Gastrocnemius medialis (tissue), 4 donors: Measurements from ENCODE around the gene ZPR1. TPM values are rescaled to one million over a fixed set of nuclear protein-coding genes. Genes with fewer than 3 reads are reported as not detected.

Experiments used
- ATAC-seq, 2 donors: fragments of 150-250 bp; one replicate each; pipeline ENCODE4 v1.9.1; 2016
- DNase-seq, 2 donors: peaks; one replicate each; pipeline ENCODE4 v3.0.0-alpha.2; 2019
- H3K27ac ChIP-seq, 4 donors: fragments of 200-600 bp; sonication (generic); 1 replicate in 1 of 4; 2 replicates in 3 of 4; pipeline ENCODE4 v1.5.1; 2016 to 2018; ENCODE audit warnings: mild to moderate bottlenecking in 2 of 4, moderate library complexity in 1 of 4
- H3K27me3 ChIP-seq, 3 donors: fragments of 200-600 bp; sonication (generic) in 2 of 3; 1 replicate in 1 of 3; 2 replicates in 2 of 3; pipeline versions ENCODE4 v1.5.1 to v1.6.0; 2016 to 2019; ENCODE audit warnings: mild to moderate bottlenecking in 1 of 3, moderate library complexity in 1 of 3
- H3K36me3 ChIP-seq, 2 donors: fragments of 200-600 bp; sonication (generic) in 1 of 2; one replicate each; pipeline ENCODE4 v1.5.1; 2017 to 2018
- H3K4me1 ChIP-seq, 2 donors: fragments of 200-600 bp; sonication (generic) in 1 of 2; one replicate each; pipeline ENCODE4 v1.5.1; 2016 to 2017; ENCODE audit warnings: mild to moderate bottlenecking in 2 of 2
- H3K4me3 ChIP-seq, 4 donors: fragments of 200-600 bp; sonication (generic) in 3 of 4; 1 replicate in 1 of 4; 2 replicates in 3 of 4; pipeline ENCODE4 v1.5.1; 2016 to 2019; ENCODE audit warnings: mild to moderate bottlenecking in 2 of 4
- H3K9me3 ChIP-seq, 3 donors: fragments of 200-600 bp; sonication (generic) in 2 of 3; 1 replicate in 1 of 3; 2 replicates in 2 of 3; pipeline ENCODE4 v1.5.1; 2016 to 2019
- CTCF ChIP-seq, 5 experiments: fragments of 450-650 bp in 3 of 5; fragments of 200-600 bp in 2 of 5; sonication (generic) in 2 of 5; IDR thresholded peaks in 4 of 5; conservative IDR thresholded peaks in 1 of 5; 1 replicate in 4 of 5; 2 replicates in 1 of 5; pipeline ENCODE4 v1.5.1; 2016 to 2019; ENCODE audit warnings: antibody characterized with exemption in 5 of 5, mild to moderate bottlenecking in 3 of 5, moderate library complexity in 3 of 5
- POLR2A ChIP-seq, 2 donors: fragments of 450-650 bp; IDR thresholded peaks; one replicate each; pipeline ENCODE4 v1.6.1; 2017; ENCODE audit warnings: antibody characterized with exemption in 2 of 2, mild to moderate bottlenecking in 2 of 2, moderate library complexity in 2 of 2
- in situ Hi-C, 4 donors: fragments of 200-750 bp; cut with MboI; loops; one replicate each; pipeline versions ENCODE4 v1.15.0 to v1.8.0; 2017; ENCODE audit warnings: low sequenced_read_pairs in 4 of 4
- intact Hi-C: fragments of 100-400 bp; cut with DNase I; formaldehyde crosslinking; loops from one replicate; pipeline ENCODE4 v1.15.1; 2023; ENCODE audit warnings: low total_unique reads
- total RNA-seq, 4 donors: library from RNA; depleted of rRNA; stranded (reverse); fragments of >200 nt; gene quantifications; one replicate each; pipeline versions ENCODE4 v1.1.0 to v1.2.3, GENCODE V29; 2016

Gene ZPR1
- total RNA-seq, 4 donors from 2014 or later: 43.3 to 82.5 (median 56.9) TPM

DNA sequence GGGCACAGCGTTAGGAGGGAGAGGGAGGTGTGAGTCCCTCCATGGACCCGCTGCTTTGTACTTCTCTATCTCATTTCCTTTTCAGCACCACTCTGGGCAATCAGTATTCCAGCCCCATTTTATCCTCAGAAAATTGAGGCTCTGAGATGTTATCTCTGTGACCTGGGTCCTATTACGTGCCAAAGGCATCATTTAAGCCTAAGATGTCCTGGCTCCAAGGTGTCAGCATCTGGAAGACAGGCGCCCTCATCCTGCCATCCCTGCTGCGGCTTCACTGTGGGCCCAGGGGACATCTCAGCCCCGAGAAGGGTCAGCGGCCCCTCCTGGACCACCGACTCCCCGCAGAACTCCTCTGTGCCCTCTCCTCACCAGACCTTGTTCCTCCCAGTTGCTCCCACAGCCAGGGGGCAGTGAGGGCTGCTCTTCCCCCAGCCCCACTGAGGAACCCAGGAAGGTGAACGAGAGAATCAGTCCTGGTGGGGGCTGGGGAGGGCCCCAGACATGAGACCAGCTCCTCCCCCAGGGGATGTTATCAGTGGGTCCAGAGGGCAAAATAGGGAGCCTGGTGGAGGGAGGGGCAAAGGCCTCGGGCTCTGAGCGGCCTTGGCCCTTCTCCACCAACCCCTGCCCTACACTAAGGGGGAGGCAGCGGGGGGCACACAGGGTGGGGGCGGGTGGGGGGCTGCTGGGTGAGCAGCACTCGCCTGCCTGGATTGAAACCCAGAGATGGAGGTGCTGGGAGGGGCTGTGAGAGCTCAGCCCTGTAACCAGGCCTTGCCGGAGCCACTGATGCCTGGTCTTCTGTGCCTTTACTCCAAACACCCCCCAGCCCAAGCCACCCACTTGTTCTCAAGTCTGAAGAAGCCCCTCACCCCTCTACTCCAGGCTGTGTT is 41.1 kb upstream of the ZPR1 start:
- H3K4me3 ChIP-seq: no peak overlapping the region
- TF ChIP-seq POLR2A (IDR thresholded peaks at IDR 0.05) (no peak), CTCF (IDR thresholded peaks at IDR 0.05 in 4 of 5, conservative IDR thresholded peaks at IDR 0.05 in 1 of 5) (no peak)
- ATAC-seq: no peak
- in situ Hi-C loops: no loop called here
- no peaks in the 10 kb centered on the region for H3K4me1 ChIP-seq
- H3K9me3 ChIP-seq: no peaks in the 10 kb centered on the region
- no peak for DNase-seq
- intact Hi-C loops: no loop called here
- no peaks in the 10 kb centered on the region for H3K27me3 ChIP-seq
- H3K36me3 ChIP-seq: no peaks in the 10 kb centered on the region
- no peak overlapping the region for H3K27ac ChIP-seq

DNA sequence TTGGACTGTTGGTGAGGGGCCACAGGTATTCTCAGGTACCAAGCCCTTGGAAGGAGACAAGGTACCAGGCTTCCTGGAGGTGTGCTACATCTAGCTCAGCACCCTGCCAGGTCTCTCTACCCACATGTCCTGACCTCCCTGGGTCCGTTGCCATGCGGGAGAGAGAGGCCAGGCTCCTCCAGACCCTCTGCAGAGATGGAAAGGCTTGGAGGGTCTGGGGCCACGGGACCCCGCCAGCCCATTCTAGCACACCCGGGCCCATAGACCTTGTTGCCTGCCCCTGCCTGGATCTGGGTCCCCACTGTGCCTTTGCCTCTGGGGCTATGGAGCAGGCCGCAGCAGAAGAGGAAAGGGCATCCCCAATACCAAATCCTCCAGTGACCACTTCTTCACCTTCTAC is 39.6 kb upstream of the ZPR1 start:
- Histone ChIP-seq H3K4me3 (no peak overlapping the region), H3K27me3 (no peaks in the 10 kb centered on the region), H3K4me1 (no peaks in the 10 kb centered on the region), H3K36me3 (no peaks in the 10 kb centered on the region), H3K9me3 (no peaks in the 10 kb centered on the region), H3K27ac (no peak overlapping the region)
- no peak for DNase-seq
- in situ Hi-C loops: no loop called here
- intact Hi-C loops: no loop called here
- TF ChIP-seq CTCF (IDR thresholded peaks at IDR 0.05 in 4 of 5, conservative IDR thresholded peaks at IDR 0.05 in 1 of 5): no peak
- no peak for TF ChIP-seq POLR2A (IDR thresholded peaks at IDR 0.05)
- no peak for ATAC-seq

DNA sequence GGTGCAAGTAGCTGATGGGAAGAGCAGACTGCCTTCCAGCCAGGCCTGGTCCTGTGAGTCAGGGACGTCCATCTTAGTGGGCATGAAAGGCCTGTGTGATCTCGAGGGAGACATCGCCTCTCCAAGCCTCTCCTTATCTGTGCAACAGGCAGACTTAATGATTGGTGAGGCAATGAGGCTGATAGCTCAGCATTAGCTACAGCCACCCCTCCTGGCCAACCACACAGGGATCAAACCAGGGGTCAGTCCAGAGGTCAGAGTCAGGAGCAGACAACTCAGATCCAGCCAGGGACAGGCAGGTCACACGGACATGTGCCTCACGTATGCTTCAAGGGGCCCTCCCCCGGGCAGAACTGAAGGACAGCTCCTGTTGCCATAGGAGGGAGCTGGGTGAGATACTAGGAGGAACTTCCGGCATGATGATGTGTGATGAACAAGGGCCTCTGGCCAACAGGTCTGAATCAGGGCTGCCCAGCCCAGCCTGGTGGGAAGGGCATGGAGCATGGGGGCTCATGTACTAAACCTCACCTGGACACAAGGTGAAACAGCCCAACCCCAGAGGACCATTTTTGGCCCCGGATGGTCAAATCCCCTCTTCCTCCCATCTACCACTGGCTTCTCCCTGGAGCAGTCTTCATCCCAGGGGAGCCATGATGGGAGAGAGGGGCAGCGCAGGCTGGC is 39.1 kb upstream of the ZPR1 start:
- no peak overlapping the region for H3K27ac ChIP-seq
- intact Hi-C loops (no loop called here), in situ Hi-C loops (no loop called here)
- TF ChIP-seq CTCF (IDR thresholded peaks at IDR 0.05 in 4 of 5, conservative IDR thresholded peaks at IDR 0.05 in 1 of 5): no peak
- H3K27me3 ChIP-seq: no peaks in the 10 kb centered on the region
- H3K9me3 ChIP-seq: no peaks in the 10 kb centered on the region
- no peaks in the 10 kb centered on the region for H3K4me1 ChIP-seq
- no peaks in the 10 kb centered on the region for H3K36me3 ChIP-seq
- ATAC-seq (no peak), DNase-seq (no peak)
- H3K4me3 ChIP-seq: no peak overlapping the region

- Histone ChIP-seq H3K27ac (no peak overlapping the region), H3K4me3 (no peak overlapping the region), H3K9me3 (no peaks in the 10 kb centered on the region), H3K27me3 (no peaks in the 10 kb centered on the region), H3K36me3 (no peaks in the 10 kb centered on the region), H3K4me1 (no peaks in the 10 kb centered on the region)
- intact Hi-C loops: no loop called here
- no peak for DNase-seq
- TF ChIP-seq CTCF (IDR thresholded peaks at IDR 0.05 in 4 of 5, conservative IDR thresholded peaks at IDR 0.05 in 1 of 5) (no peak), POLR2A (IDR thresholded peaks at IDR 0.05) (no peak)
- in situ Hi-C loops: no loop called here
- ATAC-seq: no peak
Observed at GRCh38 chr11:116825854-116826750, 38.3 kb upstream of the ZPR1 start.
